ENCODE measurements around the gene SPINT1. TPM values are rescaled to one million over a fixed set of nuclear protein-coding genes. Genes with fewer than 3 reads are reported as not detected.

Gene SPINT1
- total and polyA plus RNA-seq, 2 donors (not counting 1 experiment from before 2014, with no cell fraction given), result 14.4 to 21.3 TPM

GRCh38 chr15:40829115-40829514, 14.7 kb upstream of the SPINT1 start:
- Histone ChIP-seq H3K79me2 (ENCODE audit: control insufficient read depth, insufficient read depth, low read length) (no peaks in the 10 kb centered on the region), H3K27me3 (replicated peaks in 1 of 4; ENCODE audit: control extremely low read depth in 1 of 4, control insufficient read depth in 3 of 4, insufficient read depth in 4 of 4, low read length in 3 of 4) (no peaks in the 10 kb centered on the region), H4K20me1 (ENCODE audit: control insufficient read depth, insufficient read depth, low read length, poor library complexity, severe bottlenecking) (no peaks in the 10 kb centered on the region), H3K4me1 (ENCODE audit: control insufficient read depth in 2 of 2, insufficient read depth in 2 of 2, low read length in 2 of 2) (no peaks in the 10 kb centered on the region), H3K4me2 (replicated peaks; ENCODE audit: low read depth, low read length, poor library complexity, severe bottlenecking) (no peak overlapping the region), H2AFZ (ENCODE audit: insufficient read depth, low read depth, low read length, poor library complexity, severe bottlenecking) (no peak overlapping the region), H3K9ac (ENCODE audit: low read length) (no peak overlapping the region), H3K36me3 (replicated peaks in 1 of 2; ENCODE audit: control extremely low read depth in 1 of 2, control insufficient read depth in 1 of 2, extremely low read depth in 1 of 2, insufficient read depth in 2 of 2, low read length in 1 of 2) (no peaks in the 10 kb centered on the region), H3K27ac (ENCODE audit: low read length in 2 of 2) (no peak overlapping the region), H3K4me3 (ENCODE audit: control extremely low read depth in 1 of 5, extremely low read depth in 1 of 5, insufficient read depth in 1 of 5, low read depth in 2 of 5, low read length in 4 of 5) (no peak overlapping the region), H3K9me3 (ENCODE audit: control extremely low read depth in 1 of 3, control insufficient read depth in 2 of 3, insufficient read depth in 1 of 3, low read length in 2 of 3) (peaks cover 0 to 3% (median 0%) of the 10 kb centered on the region in 3 donors)
- ChIA-PET CTCF (interaction anchor here (1.8 kb wide), 1 partner anchor 9 kb away, joined by 5 read pairs; no protein-coding TSS in a partner anchor), POLR2A (no interaction called here)
- intact Hi-C loops (cut with micrococcal nuclease), result no loop called here
- Mint-ChIP-seq H3K9me3 (ENCODE audit: insufficient read depth) (no peaks in the 10 kb centered on the region), H3K4me3 (no peak overlapping the region), H3K4me1 (no peaks in the 10 kb centered on the region), H3K27me3 (no peaks in the 10 kb centered on the region), H3K27ac (no peak overlapping the region)
- ATAC-seq (ENCODE audit: low read depth), result no peak
- no peak for TF ChIP-seq CTCF (IDR thresholded peaks at IDR 0.05)
- no peak for TF ChIP-seq EZH2 (IDR thresholded peaks at IDR 0.05; ENCODE audit: borderline replicate concordance, insufficient read depth, low read depth, low read length, poor library complexity, severe bottlenecking)
- DNase-seq, result no peak
- WGBS (ENCODE audit: insufficient coverage), result 88% methylated on average over 6 of the region's 7 CpGs

DNA sequence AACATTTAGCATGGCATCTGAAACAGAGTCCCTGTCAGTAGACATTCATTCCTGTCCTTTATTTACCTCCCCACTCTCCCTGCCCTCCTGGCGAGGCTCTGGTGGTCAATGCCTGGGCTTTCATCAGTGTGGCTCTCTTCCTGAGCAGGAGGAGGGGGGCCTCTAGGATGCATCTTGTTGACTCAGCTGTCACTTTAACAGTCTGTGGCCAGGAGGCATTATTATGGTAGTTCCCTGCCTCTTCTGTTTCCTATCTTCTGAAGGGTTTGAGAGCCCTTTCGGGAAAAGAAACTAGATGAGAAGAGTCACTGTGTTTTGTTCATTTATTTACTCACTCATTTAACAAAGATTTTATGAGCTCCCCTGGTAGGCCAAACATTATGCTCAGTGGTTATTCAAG, 13.0 kb upstream of the SPINT1 start:
- H3K27ac Mint-ChIP-seq, result no peak overlapping the region
- POLR2A ChIA-PET, result no interaction called here
- Histone ChIP-seq H3K4me1 (ENCODE audit: control insufficient read depth in 2 of 2, insufficient read depth in 2 of 2, low read length in 2 of 2) (no peaks in the 10 kb centered on the region), H3K9me3 (ENCODE audit: control extremely low read depth in 1 of 3, control insufficient read depth in 2 of 3, insufficient read depth in 1 of 3, low read length in 2 of 3) (peaks cover 0 to 3% (median 0%) of the 10 kb centered on the region in 3 donors), H4K20me1 (ENCODE audit: control insufficient read depth, insufficient read depth, low read length, poor library complexity, severe bottlenecking) (no peaks in the 10 kb centered on the region), H3K4me2 (replicated peaks; ENCODE audit: low read depth, low read length, poor library complexity, severe bottlenecking) (no peak overlapping the region), H3K9ac (ENCODE audit: low read length) (no peak overlapping the region), H2AFZ (ENCODE audit: insufficient read depth, low read depth, low read length, poor library complexity, severe bottlenecking) (no peak overlapping the region), H3K36me3 (replicated peaks in 1 of 2; ENCODE audit: control extremely low read depth in 1 of 2, control insufficient read depth in 1 of 2, extremely low read depth in 1 of 2, insufficient read depth in 2 of 2, low read length in 1 of 2) (no peaks in the 10 kb centered on the region), H3K27me3 (replicated peaks in 1 of 4; ENCODE audit: control extremely low read depth in 1 of 4, control insufficient read depth in 3 of 4, insufficient read depth in 4 of 4, low read length in 3 of 4) (no peaks in the 10 kb centered on the region), H3K79me2 (ENCODE audit: control insufficient read depth, insufficient read depth, low read length) (no peaks in the 10 kb centered on the region), H3K4me3 (ENCODE audit: control extremely low read depth in 1 of 5, extremely low read depth in 1 of 5, insufficient read depth in 1 of 5, low read depth in 2 of 5, low read length in 4 of 5) (no peak overlapping the region), H3K27ac (ENCODE audit: low read length in 2 of 2) (no peak overlapping the region)
- no peak for TF ChIP-seq EZH2 (IDR thresholded peaks at IDR 0.05; ENCODE audit: borderline replicate concordance, insufficient read depth, low read depth, low read length, poor library complexity, severe bottlenecking)
- no peak for TF ChIP-seq CTCF (IDR thresholded peaks at IDR 0.05)
- ATAC-seq (ENCODE audit: low read depth) (no peak), DNase-seq (no peak)
- H3K4me1 Mint-ChIP-seq, result no peaks in the 10 kb centered on the region
- WGBS (ENCODE audit: insufficient coverage), result no CpG with 5 or more reads among the region's 2 CpGs
- intact Hi-C loops (cut with micrococcal nuclease), result no loop called here
- CTCF ChIA-PET, result interaction anchor here (1.4 kb wide), 1 partner anchor 27 kb away, joined by 3 read pairs; no protein-coding TSS in a partner anchor
- no peak overlapping the region for H3K4me3 Mint-ChIP-seq
- H3K27me3 Mint-ChIP-seq, result no peaks in the 10 kb centered on the region
- H3K9me3 Mint-ChIP-seq (ENCODE audit: insufficient read depth), result no peaks in the 10 kb centered on the region
